ENCODE results near the gene MYLIP.

GRCh38 chr6:16130437-16130891 is 1.6 kb downstream of the MYLIP start:
- TF ChIP-seq POLR2A (IDR thresholded peaks at IDR 0.05; ENCODE audit: low read depth): no peak
- no peak for TF ChIP-seq CTCF (IDR thresholded peaks at IDR 0.05)
